HEK293T (cell line): ENCODE results near the gene UGT3A2.

Experiments used
- ARNT ChIP-seq: fragments of 450-650 bp; IDR thresholded peaks from 2 replicates; pipeline ENCODE4 v1.6.1; 2017; ENCODE audit warnings: mild to moderate bottlenecking
- ELF4 ChIP-seq: fragments of 450-650 bp; IDR thresholded peaks from 2 replicates; pipeline ENCODE4 v1.6.1; 2017; ENCODE audit warnings: antibody characterized with exemption
- FOXM1 ChIP-seq: fragments of 450-650 bp; IDR thresholded peaks from 2 replicates; pipeline ENCODE4 v1.6.1; 2017; ENCODE audit warnings: mild to moderate bottlenecking, borderline replicate concordance
- HDGF ChIP-seq: fragments of 450-650 bp; IDR thresholded peaks from 2 replicates; pipeline ENCODE4 v1.6.1; 2017; ENCODE audit warnings: antibody characterized with exemption, borderline replicate concordance
- LEF1 ChIP-seq: fragments of 450-650 bp; IDR thresholded peaks from 2 replicates; pipeline ENCODE4 v1.6.1; 2017; ENCODE audit warnings: mild to moderate bottlenecking, borderline replicate concordance
- SP1 ChIP-seq: fragments of 450-650 bp; IDR thresholded peaks from 2 replicates; pipeline ENCODE4 v1.6.1; 2017
- SUZ12 ChIP-seq: fragments of 450-650 bp; IDR thresholded peaks from 2 replicates; pipeline ENCODE4 v1.6.1; 2016; ENCODE audit warnings: mild to moderate bottlenecking
- TARDBP ChIP-seq: fragments of 450-650 bp; IDR thresholded peaks from 2 replicates; pipeline ENCODE4 v1.6.1; 2016
- ZNF384 ChIP-seq: fragments of 450-650 bp; IDR thresholded peaks from 2 replicates; pipeline ENCODE4 v1.6.1; 2016

GRCh38 chr5:36058776-36059175 lies 7.9 kb downstream of the UGT3A2 start:
- TF ChIP-seq ZNF384, result no peak
- TF ChIP-seq TARDBP, result no peak
- TF ChIP-seq FOXM1, result no peak
- no peak for TF ChIP-seq SUZ12
- no peak for TF ChIP-seq ARNT
- TF ChIP-seq LEF1, result no peak
- no peak for TF ChIP-seq ELF4
- no peak for TF ChIP-seq SP1
- TF ChIP-seq HDGF, result no peak
